ENCODE data around the gene DCHS1. TPM values are rescaled to one million over a fixed set of nuclear protein-coding genes. Genes with fewer than 3 reads are reported as not detected.

Gene DCHS1
- total and polyA plus RNA-seq, 9 of the 15 experiments (the other 6 are each of a cell fraction or from before 2014, with no cell fraction given) = 0.04 to 0.49 (median 0.14) TPM; not detected in 2

GRCh38 chr11:6611963-6612212 lies 43.7 kb downstream of the DCHS1 start (continued):
- TF ChIP-seq ZNF592 (IDR thresholded peaks at IDR 0.05) (peak; percentile 58; the same call in 1 of the 2 replicates), RB1 (IDR thresholded peaks at IDR 0.05; ENCODE audit: low read depth) (peak; percentile 79; the same call in 1 of the 2 replicates), NCOA2 (IDR thresholded peaks at IDR 0.05; ENCODE audit: partially characterized antibody in 2 of 2) (no peak), STAT5A (IDR thresholded peaks at IDR 0.05; ENCODE audit: borderline replicate concordance, low read length) (no peak), POU5F1 (IDR thresholded peaks at IDR 0.05; ENCODE audit: borderline replicate concordance, low read depth, low read length, partially characterized antibody) (no peak), ZNF12 (CRISPR knock-in tag; IDR thresholded peaks at IDR 0.05) (no peak), RBM22 (IDR thresholded peaks at IDR 0.05; ENCODE audit: low read depth, low read length, poor library complexity, severe bottlenecking) (peak; percentile 84), DDX20 (tag; IDR thresholded peaks at IDR 0.05; ENCODE audit: low read depth) (no peak), GATAD2B (IDR thresholded peaks at IDR 0.05; ENCODE audit: borderline replicate concordance) (peak; percentile 94), ZBTB7A (IDR thresholded peaks at IDR 0.05; ENCODE audit: borderline replicate concordance, control insufficient read depth, low read depth, low read length) (peak; percentile 76; the same call in 1 of the 2 replicates), HSF4 (CRISPR knock-in tag; IDR thresholded peaks at IDR 0.05; ENCODE audit: borderline replicate concordance) (no peak), ZNF407 (IDR thresholded peaks at IDR 0.05; ENCODE audit: low read depth) (no peak), TEAD1 (CRISPR knock-in tag; IDR thresholded peaks at IDR 0.05) (no peak), ZBTB43 (CRISPR knock-in tag; IDR thresholded peaks at IDR 0.05) (no peak), ZNF551 (CRISPR knock-in tag; IDR thresholded peaks at IDR 0.05) (no peak), ZNF174 (CRISPR knock-in tag; IDR thresholded peaks at IDR 0.05) (no peak)

Measured in K562 (cell line).